Neutrophil (primary cell): ENCODE measurements around the gene ERBB2.

ENCODE experiments used
- H3K27ac ChIP-seq: fragments of 200-600 bp; sonication (generic); 2 replicates; pipeline ENCODE4 v1.5.1; 2016; ENCODE audit warnings: mild to moderate bottlenecking, moderate library complexity
- H3K27me3 ChIP-seq: fragments of 200-600 bp; sonication (generic); 2 replicates; pipeline ENCODE4 v1.6.0; 2016; ENCODE audit warnings: mild to moderate bottlenecking
- H3K36me3 ChIP-seq: fragments of 200-600 bp; sonication (generic); 2 replicates; pipeline ENCODE4 v1.5.1; 2017
- H3K4me1 ChIP-seq, 2 experiments: fragments of 200-600 bp in 1 of 2; sonication (generic) in 1 of 2; 1 replicate in 1 of 2; 2 replicates in 1 of 2; pipeline versions ENCODE4 v1.5.1 to v1.6.1; 2013 to 2016; ENCODE audit warnings: low read depth in 1 of 2, low read length in 1 of 2, mild to moderate bottlenecking in 1 of 2, moderate library complexity in 1 of 2; ENCODE audit not compliant: control insufficient read depth in 1 of 2, insufficient read depth in 1 of 2
- H3K4me3 ChIP-seq, 2 experiments: fragments of 200-600 bp in 1 of 2; sonication (generic) in 1 of 2; 1 replicate in 1 of 2; 2 replicates in 1 of 2; pipeline ENCODE4 v1.5.1; 2013 to 2016; ENCODE audit warnings: low read depth in 1 of 2, low read length in 1 of 2, mild to moderate bottlenecking in 1 of 2, moderate library complexity in 1 of 2
- H3K9me3 ChIP-seq: fragments of 200-600 bp; sonication (generic); 2 replicates; pipeline ENCODE4 v1.5.1; 2016
- TF ChIP-seq, protein P1 (sequence below): fragments of 200-600 bp; sonication (generic); IDR thresholded peaks from 2 replicates; pipeline ENCODE4 v1.5.1; 2016; ENCODE audit warnings: antibody characterized with exemption

The ERBB2 gene

GRCh38 chr17:39663688-39664580 is 35.9 kb upstream of the ERBB2 start:
- Histone ChIP-seq H3K27ac (no peak overlapping the region), H3K9me3 (no peaks in the 10 kb centered on the region), H3K27me3 (peaks cover 44% of the 10 kb centered on the region), H3K4me3 (no peak overlapping the region), H3K4me1 (peaks cover 6 to 13% of the 10 kb centered on the region in 2 experiments), H3K36me3 (peaks cover 53% of the 10 kb centered on the region)
- TF ChIP-seq, protein P1, sequence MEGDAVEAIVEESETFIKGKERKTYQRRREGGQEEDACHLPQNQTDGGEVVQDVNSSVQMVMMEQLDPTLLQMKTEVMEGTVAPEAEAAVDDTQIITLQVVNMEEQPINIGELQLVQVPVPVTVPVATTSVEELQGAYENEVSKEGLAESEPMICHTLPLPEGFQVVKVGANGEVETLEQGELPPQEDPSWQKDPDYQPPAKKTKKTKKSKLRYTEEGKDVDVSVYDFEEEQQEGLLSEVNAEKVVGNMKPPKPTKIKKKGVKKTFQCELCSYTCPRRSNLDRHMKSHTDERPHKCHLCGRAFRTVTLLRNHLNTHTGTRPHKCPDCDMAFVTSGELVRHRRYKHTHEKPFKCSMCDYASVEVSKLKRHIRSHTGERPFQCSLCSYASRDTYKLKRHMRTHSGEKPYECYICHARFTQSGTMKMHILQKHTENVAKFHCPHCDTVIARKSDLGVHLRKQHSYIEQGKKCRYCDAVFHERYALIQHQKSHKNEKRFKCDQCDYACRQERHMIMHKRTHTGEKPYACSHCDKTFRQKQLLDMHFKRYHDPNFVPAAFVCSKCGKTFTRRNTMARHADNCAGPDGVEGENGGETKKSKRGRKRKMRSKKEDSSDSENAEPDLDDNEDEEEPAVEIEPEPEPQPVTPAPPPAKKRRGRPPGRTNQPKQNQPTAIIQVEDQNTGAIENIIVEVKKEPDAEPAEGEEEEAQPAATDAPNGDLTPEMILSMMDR = no peak

DNA sequence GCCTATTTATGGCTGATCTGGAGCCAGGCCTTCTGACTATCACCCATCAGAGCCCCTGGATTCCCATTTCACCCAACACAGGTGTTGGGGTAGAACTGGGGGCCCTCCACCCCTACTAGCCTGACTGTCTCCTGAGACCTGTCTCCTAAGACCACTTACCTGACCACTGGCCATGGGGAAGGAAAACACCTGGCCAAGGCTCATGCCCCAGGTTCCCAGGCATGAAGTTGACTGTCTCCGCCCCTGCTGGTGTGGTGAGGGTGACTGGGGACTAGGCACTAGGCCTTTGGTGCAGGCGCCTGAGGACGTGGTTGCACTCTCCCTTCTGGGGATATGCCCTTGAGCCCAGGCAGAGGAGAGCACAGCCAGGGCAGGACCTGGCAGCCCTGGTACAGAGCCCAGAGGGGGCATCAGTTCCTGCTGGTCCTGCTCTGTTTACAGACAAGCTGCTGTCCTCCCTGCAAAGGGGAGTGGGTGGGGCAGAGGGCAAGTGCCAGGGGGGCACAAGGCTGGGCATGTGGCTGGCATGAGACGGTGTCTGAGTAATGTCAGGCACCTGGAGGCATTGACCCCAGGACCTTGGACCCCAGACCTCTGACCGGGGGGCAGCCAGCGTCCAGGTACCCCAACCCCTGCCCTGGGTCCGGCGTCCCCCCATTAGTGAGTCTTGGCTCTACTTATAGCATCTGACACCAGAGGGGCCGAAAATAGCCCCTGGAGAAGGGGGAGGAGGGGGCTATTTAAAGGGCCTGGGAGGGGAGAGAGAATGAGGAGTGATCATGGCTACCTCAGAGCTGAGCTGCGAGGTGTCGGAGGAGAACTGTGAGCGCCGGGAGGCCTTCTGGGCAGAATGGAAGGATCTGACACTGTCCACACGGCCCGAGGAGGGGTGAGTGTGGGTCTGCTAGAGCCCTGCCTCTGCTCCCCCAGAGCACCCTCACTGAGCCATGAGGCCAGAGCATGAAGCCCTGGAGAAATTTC is 35.0 kb upstream of the ERBB2 start, which contains the start of gene TCAP:
Gene TCAP (plus strand): TSS at position 769 of the 981 bp plus-strand sequence. CDS start 11 bp downstream, at position 780.
- Histone ChIP-seq H3K27ac (no peak within 1 kb of the TSS), H3K9me3 (no peaks in the 10 kb centered on the region), H3K27me3 (peaks cover 53% of the 10 kb centered on the region), H3K4me1 (peaks cover 6 to 13% of the 10 kb centered on the region in 2 experiments), H3K36me3 (peaks cover 43% of the 10 kb centered on the region), H3K4me3 (no peak within 1 kb of the TSS)
- TF ChIP-seq, protein P1 = no peak

DNA sequence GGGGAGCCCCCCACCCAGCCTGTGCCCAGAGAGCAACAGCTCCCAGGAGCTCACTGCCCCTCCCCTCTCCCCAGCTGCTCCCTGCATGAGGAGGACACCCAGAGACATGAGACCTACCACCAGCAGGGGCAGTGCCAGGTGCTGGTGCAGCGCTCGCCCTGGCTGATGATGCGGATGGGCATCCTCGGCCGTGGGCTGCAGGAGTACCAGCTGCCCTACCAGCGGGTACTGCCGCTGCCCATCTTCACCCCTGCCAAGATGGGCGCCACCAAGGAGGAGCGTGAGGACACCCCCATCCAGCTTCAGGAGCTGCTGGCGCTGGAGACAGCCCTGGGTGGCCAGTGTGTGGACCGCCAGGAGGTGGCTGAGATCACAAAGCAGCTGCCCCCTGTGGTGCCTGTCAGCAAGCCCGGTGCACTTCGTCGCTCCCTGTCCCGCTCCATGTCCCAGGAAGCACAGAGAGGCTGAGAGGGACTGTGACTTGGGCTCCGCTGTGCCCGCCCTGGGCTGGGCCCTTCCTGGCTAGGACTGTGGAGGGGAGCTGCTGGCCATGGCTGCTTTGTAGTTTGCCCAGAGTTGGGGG is 34.1 kb upstream of the ERBB2 start:
- TF ChIP-seq, protein P1 = no peak
- no peak overlapping the region for H3K27ac ChIP-seq
- peaks cover 6 to 13% of the 10 kb centered on the region in 2 experiments for H3K4me1 ChIP-seq
- H3K36me3 ChIP-seq = peaks cover 35% of the 10 kb centered on the region
- no peak overlapping the region for H3K4me3 ChIP-seq
- no peaks in the 10 kb centered on the region for H3K9me3 ChIP-seq
- H3K27me3 ChIP-seq = peaks cover 62% of the 10 kb centered on the region

DNA sequence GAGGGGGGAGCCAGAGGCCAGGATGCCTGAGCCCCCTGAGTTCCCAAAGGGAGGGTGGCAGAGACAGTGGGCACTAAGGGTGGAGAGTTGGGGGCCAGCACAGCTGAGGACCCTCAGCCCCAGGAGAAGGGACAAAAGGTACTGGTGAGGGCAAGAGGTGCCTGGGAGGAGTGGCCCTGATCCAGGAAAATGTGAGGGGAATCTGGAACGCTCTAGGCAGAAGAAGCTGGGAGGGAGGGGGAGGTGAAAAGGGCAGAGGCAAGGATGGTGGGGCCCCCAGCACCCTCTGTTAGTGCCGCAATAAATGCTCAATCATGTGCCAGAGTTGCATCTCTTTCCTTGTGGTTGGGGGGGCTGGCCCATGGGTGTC is 33.6 kb upstream of the ERBB2 start:
- no peak overlapping the region for H3K4me3 ChIP-seq
- peaks cover 6 to 13% of the 10 kb centered on the region in 2 experiments for H3K4me1 ChIP-seq
- H3K36me3 ChIP-seq = peaks cover 30% of the 10 kb centered on the region
- no peak overlapping the region for H3K27ac ChIP-seq
- H3K27me3 ChIP-seq = peaks cover 67% of the 10 kb centered on the region
- no peaks in the 10 kb centered on the region for H3K9me3 ChIP-seq
- TF ChIP-seq, protein P1 = no peak

DNA sequence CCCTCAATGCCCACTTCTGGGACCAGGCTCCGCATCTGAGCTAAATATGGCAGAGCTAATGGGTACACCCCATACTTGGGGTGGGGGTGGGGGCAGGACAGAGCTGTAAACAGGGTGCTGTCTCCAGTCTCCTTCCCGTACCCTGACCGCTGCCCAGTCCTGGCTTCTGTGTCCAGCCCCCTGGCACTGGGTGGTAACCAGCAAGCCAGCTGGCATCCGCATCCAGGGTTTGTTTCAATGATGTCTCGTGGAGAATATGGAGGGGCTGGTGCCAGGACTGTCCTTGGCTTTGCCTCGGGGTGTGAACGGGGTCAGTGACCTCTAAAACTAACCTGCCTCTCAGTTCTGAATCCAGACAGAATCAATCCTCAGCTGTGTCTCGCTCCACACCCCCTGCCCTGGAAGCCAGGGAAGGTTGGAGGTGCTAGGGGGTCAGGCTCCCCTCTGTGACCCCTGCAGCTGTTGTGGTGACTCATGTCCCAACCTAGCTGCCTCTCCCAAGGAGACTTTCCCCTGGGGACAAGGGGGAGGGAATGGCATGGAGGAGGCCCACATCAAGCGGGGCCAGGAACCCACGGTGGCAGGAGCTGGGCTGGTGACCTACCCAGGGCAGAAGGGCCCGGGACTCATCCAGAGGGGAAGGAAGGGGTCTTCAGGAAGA is 33.1 kb upstream of the ERBB2 start:
- no peak overlapping the region for H3K27ac ChIP-seq
- TF ChIP-seq, protein P1 = no peak
- no peaks in the 10 kb centered on the region for H3K9me3 ChIP-seq
- H3K4me1 ChIP-seq = peaks cover 6 to 13% of the 10 kb centered on the region in 2 experiments
- H3K36me3 ChIP-seq = peaks cover 25% of the 10 kb centered on the region
- no peak overlapping the region for H3K4me3 ChIP-seq
- peaks cover 72% of the 10 kb centered on the region for H3K27me3 ChIP-seq
